Measurements from ENCODE around the gene SHANK3.

DNA sequence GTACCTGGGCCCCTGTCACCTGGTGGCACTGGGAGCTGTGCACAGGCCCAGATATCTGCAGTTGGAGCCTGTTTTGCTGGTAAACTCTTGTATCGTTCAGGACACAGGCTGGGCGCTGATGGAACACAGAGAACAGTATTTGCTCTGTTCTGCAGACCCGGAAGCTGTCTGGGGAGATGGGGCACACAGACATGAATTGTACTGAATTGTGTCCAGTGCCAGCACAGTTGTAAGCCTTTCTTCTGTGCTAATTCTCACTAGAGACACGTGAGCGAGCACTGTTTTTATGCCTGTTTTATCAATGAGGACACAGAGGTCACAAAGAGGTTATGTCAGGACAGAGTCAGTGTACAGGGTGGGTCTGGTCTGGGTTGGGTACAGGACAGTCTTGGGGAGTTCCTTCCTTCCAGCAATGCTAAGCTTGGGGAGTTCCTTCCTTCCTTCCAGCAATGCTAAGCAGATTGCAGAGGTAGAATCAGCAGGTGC lies 41.0 kb downstream of the SHANK3 start:
- TF ChIP-seq, protein P1, sequence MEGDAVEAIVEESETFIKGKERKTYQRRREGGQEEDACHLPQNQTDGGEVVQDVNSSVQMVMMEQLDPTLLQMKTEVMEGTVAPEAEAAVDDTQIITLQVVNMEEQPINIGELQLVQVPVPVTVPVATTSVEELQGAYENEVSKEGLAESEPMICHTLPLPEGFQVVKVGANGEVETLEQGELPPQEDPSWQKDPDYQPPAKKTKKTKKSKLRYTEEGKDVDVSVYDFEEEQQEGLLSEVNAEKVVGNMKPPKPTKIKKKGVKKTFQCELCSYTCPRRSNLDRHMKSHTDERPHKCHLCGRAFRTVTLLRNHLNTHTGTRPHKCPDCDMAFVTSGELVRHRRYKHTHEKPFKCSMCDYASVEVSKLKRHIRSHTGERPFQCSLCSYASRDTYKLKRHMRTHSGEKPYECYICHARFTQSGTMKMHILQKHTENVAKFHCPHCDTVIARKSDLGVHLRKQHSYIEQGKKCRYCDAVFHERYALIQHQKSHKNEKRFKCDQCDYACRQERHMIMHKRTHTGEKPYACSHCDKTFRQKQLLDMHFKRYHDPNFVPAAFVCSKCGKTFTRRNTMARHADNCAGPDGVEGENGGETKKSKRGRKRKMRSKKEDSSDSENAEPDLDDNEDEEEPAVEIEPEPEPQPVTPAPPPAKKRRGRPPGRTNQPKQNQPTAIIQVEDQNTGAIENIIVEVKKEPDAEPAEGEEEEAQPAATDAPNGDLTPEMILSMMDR (IDR thresholded peaks at IDR 0.05): no peak
- no peak for TF ChIP-seq POLR2A (IDR thresholded peaks at IDR 0.05)
